Mesothelial cell of epicardium (in vitro differentiated cells): ENCODE measurements around the gene TPRX1. TPM values are rescaled to one million over a fixed set of nuclear protein-coding genes. Genes with fewer than 3 reads are reported as not detected.

Experiments
- DNase-seq, 2 experiments: peaks; one replicate each; pipeline ENCODE4 v3.0.0; 2021; ENCODE audit warnings: low spot score in 2 of 2; ENCODE audit not compliant: unreplicated experiment in 2 of 2
- H3K27ac Mint-ChIP-seq: 2 replicates; pipeline ENCODE4 v1.8.0; 2021; ENCODE audit warnings: mixed read lengths
- H3K27me3 Mint-ChIP-seq: 2 replicates; pipeline ENCODE4 v1.8.0; 2021; ENCODE audit warnings: low read depth, mixed read lengths
- H3K36me3 Mint-ChIP-seq: 2 replicates; pipeline ENCODE4 v1.8.0; 2021; ENCODE audit warnings: mixed read lengths
- H3K4me1 Mint-ChIP-seq: 2 replicates; pipeline ENCODE4 v1.8.0; 2021; ENCODE audit warnings: mixed read lengths
- H3K4me3 Mint-ChIP-seq: 2 replicates; pipeline ENCODE4 v1.8.0; 2021; ENCODE audit warnings: mild to moderate bottlenecking, moderate library complexity, mixed read lengths
- H3K9me3 Mint-ChIP-seq: 2 replicates; pipeline ENCODE4 v1.8.0; 2021; ENCODE audit warnings: mixed read lengths
- total RNA-seq: library from RNA; stranded (reverse); gene quantifications from 3 replicates; pipeline ENCODE4 v1.2.1, GENCODE V29; 2021
- TF ChIP-seq, protein P1 (sequence below): fragments of 200-600 bp; sonication (generic); IDR thresholded peaks from one replicate; pipeline ENCODE4 v1.5.0; 2021; ENCODE audit warnings: antibody characterized with exemption; ENCODE audit not compliant: unreplicated experiment

Gene TPRX1
- total RNA-seq, 1 donor from 2014 or later = not detected

DNA sequence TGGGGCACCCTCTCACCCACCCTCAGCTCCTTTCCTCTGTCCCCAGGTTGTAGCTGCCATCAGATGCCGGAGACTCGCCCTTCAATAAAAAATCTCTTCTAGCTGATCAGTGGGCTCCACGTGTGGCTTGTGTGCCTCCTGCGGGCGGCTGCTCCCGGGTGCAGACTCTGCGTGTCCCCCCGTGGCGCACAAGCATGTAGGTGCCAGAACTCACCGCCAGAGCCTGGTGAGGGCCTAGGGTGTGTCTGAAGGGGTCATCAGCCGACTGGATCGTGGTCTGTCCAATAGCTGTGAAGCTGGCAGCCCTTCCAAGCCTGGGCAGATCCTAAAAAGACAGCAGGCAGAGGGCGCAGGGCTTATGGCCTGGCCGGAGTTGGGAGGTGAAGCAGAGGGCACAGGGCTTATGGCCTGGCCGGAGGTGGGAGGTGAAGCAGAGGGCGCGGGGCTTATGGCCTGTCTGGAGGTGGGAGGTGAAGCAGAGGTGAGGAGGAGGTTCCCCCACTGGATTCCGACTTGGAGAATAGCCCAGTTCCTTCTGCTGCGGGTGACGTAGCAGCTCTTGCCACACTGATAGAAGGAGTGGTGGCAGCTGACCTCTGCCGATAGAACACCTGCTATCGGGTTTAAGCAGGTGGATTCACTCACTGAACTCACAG is 47.3 kb downstream of the TPRX1 start:
- Mint-ChIP-seq H3K9me3 (peaks cover 4% of the 10 kb centered on the region), H3K36me3 (peaks cover 35% of the 10 kb centered on the region), H3K4me3 (no peak overlapping the region), H3K27me3 (no peaks in the 10 kb centered on the region), H3K27ac (no peak overlapping the region), H3K4me1 (no peaks in the 10 kb centered on the region)
- TF ChIP-seq, protein P1, sequence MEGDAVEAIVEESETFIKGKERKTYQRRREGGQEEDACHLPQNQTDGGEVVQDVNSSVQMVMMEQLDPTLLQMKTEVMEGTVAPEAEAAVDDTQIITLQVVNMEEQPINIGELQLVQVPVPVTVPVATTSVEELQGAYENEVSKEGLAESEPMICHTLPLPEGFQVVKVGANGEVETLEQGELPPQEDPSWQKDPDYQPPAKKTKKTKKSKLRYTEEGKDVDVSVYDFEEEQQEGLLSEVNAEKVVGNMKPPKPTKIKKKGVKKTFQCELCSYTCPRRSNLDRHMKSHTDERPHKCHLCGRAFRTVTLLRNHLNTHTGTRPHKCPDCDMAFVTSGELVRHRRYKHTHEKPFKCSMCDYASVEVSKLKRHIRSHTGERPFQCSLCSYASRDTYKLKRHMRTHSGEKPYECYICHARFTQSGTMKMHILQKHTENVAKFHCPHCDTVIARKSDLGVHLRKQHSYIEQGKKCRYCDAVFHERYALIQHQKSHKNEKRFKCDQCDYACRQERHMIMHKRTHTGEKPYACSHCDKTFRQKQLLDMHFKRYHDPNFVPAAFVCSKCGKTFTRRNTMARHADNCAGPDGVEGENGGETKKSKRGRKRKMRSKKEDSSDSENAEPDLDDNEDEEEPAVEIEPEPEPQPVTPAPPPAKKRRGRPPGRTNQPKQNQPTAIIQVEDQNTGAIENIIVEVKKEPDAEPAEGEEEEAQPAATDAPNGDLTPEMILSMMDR = no peak
- no peak for DNase-seq

DNA sequence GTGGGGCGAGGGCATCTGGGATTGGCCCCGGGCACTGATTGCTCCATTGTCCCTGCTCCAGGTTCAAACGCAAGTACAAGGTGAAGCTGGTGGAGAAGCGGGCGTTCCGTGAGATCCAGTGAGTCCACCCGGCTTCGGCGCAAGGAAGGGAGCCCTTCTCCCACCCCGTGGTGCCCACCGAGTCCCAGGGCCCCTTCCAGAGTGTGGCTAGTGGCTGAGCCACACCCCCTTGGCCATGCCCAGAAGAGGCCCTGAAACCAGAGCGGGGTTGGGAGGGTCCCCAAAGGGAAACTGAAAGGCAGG is 47.8 kb downstream of the TPRX1 start:
- TF ChIP-seq, protein P1 = no peak
- peaks cover 35% of the 10 kb centered on the region for H3K36me3 Mint-ChIP-seq
- DNase-seq = no peak
- H3K27me3 Mint-ChIP-seq = no peaks in the 10 kb centered on the region
- H3K9me3 Mint-ChIP-seq = peaks cover 4% of the 10 kb centered on the region
- no peak overlapping the region for H3K4me3 Mint-ChIP-seq
- H3K27ac Mint-ChIP-seq = no peak overlapping the region
- H3K4me1 Mint-ChIP-seq = no peaks in the 10 kb centered on the region

DNA sequence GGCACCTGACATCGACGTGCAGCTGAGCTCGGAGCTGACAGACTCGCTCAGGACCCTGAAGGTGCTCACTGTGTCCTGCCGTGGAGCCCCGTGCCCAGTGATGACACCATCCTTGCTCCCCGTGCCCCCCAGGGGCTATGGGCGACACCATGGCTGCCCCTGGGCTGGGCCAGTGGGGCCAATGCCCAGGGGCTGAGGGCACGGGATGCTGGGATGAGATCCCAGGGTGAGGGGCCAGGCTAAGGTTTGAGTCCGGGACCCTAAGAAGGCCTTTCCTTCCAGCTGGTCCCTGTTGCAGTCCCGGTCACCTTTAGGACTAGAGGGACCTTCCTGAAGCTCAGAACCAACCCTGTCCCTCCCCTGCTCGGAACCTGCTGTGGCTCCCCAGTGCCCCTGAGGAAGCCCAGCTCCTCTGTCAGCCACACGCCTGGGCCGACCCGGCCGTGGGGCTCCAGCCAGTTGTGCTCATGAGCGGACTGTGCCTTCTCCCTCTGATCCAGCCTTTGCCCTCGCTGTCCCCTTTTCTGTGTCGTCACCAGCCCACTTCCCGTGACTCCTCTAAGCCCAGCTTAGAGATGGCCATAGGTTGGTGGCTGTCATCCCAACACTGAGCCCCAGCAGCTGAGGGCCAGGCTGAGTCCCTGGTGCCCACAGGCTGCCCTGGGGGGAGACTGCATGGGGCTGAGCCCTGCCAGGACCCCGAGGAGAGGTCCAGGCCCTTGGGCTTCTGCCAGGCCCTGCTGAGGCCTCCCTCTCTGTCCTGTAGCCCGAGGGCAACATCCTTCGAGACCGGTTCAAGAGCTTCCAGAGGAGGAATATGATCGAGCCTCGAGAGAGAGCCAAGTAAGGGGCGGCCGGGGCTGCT is 48.4 kb downstream of the TPRX1 start:
- peaks cover 4% of the 10 kb centered on the region for H3K9me3 Mint-ChIP-seq
- no peak overlapping the region for H3K27ac Mint-ChIP-seq
- no peaks in the 10 kb centered on the region for H3K4me1 Mint-ChIP-seq
- H3K36me3 Mint-ChIP-seq = peaks cover 35% of the 10 kb centered on the region
- DNase-seq = no peak
- TF ChIP-seq, protein P1 = no peak
- no peak overlapping the region for H3K4me3 Mint-ChIP-seq
- H3K27me3 Mint-ChIP-seq = no peaks in the 10 kb centered on the region

DNA sequence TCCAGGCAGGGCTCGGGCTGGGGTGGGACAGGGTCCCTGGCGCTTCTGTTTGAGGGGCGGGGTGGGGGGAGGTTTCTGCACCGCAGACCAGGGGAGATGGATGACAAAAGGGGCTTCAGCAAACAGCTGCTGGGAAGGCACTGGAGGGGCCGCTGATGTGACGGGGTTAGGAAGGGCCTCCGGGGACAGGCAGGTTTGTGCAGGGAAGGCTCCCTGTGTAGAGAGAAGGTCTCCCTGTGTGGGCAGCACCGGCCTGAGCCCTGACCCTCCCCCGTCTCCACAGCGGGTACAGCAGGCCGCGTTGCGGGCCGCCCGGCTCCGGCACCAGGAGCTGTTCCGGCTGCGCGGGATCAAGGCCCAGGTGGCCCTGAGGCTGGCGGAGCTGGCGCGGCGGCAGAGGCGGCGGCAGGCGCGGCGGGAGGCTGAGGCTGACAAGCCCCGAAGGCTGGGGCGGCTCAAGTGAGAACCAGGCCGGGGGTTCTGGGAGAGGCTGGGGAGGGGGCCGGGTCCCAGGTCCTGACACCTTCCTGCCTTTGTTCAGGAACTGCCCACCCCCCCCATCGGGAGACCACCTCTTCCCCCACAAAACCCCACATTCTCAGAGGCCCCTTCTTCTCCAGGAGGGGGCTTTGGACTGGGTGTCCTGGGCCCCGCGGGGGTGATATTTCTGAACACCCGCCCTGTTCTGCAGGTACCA is 49.1 kb downstream of the TPRX1 start:
- H3K9me3 Mint-ChIP-seq = peaks cover 4% of the 10 kb centered on the region
- H3K4me1 Mint-ChIP-seq = no peaks in the 10 kb centered on the region
- peaks cover 36% of the 10 kb centered on the region for H3K36me3 Mint-ChIP-seq
- H3K27ac Mint-ChIP-seq = no peak overlapping the region
- no peak for DNase-seq
- TF ChIP-seq, protein P1 = no peak
- no peaks in the 10 kb centered on the region for H3K27me3 Mint-ChIP-seq
- H3K4me3 Mint-ChIP-seq = no peak overlapping the region

DNA sequence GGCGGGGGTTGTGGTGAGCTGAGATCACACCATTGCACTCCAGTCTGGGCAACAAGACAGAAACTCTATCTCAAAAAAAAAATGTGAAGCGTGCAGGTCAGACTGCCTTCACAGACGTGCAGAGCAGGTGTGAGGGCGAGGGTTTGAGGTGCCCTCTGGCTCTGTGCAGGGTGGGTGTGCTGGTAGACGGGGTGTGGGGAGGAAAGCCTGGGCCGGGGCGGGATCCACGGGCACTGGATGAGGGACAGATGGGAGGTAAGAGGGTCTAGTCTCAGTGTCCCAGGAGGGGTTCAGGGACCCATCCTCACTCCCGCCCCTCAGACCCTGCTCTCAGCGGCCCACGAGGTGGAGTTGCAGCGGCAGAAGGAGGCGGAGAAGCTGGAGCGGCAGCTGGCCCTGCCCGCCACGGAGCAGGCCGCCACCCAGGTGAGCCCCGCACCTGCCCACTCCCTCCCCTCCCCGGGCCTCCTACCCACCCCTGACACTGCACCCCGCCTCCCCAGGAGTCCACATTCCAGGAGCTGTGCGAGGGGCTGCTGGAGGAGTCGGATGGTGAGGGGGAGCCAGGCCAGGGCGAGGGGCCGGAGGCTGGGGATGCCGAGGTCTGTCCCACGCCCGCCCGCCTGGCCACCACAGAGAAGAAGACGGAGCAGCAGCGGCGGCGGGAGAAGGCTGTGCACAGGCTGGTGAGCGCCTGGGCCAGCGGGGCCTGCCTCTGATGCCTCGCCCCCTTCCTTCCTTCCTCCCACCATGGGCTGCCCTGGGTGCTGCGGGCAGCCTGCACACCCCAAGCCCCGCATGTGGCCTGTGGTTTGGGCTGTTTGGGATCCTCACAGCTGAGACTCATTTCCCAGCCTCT is 49.9 kb downstream of the TPRX1 start:
- TF ChIP-seq, protein P1 = no peak
- peaks cover 36% of the 10 kb centered on the region for H3K36me3 Mint-ChIP-seq

More for the DNA sequence above, 49.9 kb downstream of the TPRX1 start:
- no peak for DNase-seq
- Mint-ChIP-seq H3K9me3 (peaks cover 4% of the 10 kb centered on the region), H3K4me3 (no peak overlapping the region), H3K4me1 (no peaks in the 10 kb centered on the region), H3K27me3 (no peaks in the 10 kb centered on the region), H3K27ac (no peak overlapping the region)
